ENCODE results near the gene BBIP1. TPM values are rescaled to one million over a fixed set of nuclear protein-coding genes. Genes with fewer than 3 reads are reported as not detected.

BBIP1 gene
- total RNA-seq, 4 donors from 2014 or later, result 9.8 to 32.2 (median 14.5) TPM

- Histone ChIP-seq H3K36me3 (no peaks in the 10 kb centered on the region), H3K9me3 (no peaks in the 10 kb centered on the region), H3K27me3 (no peaks in the 10 kb centered on the region), H3K4me1 (peaks cover 31 to 51% (median 40%) of the 10 kb centered on the region in 4 donors), H3K4me3 (peak overlapping the region in 1 of 4 donors; percentile 15), H3K27ac (peak overlapping the region; percentile 83 to 98 (median 92))
- TF ChIP-seq POLR2A (IDR thresholded peaks at IDR 0.05) (peak; percentile 66 to 73), CTCF (IDR thresholded peaks at IDR 0.05) (peak in 3 of 6 experiments; percentile 51 to 57 (median 54))
- DNase-seq, result peak in 2 of 3 donors; percentile 83 to 88
Measured at GRCh38 chr10:110857265-110858171, 61.5 kb downstream of the BBIP1 start.

- Histone ChIP-seq H3K4me1 (peaks cover 13 to 18% (median 15%) of the 10 kb centered on the region in 4 donors), H3K27ac (peak overlapping the region in 2 of 4 donors; percentile 15 to 90), H3K4me3 (no peak overlapping the region), H3K27me3 (no peaks in the 10 kb centered on the region), H3K36me3 (no peaks in the 10 kb centered on the region), H3K9me3 (no peaks in the 10 kb centered on the region)
- no peak for DNase-seq
- TF ChIP-seq CTCF (IDR thresholded peaks at IDR 0.05) (no peak), POLR2A (IDR thresholded peaks at IDR 0.05) (no peak)
Measured at GRCh38 chr10:110853921-110854605, 64.9 kb downstream of the BBIP1 start.

- Histone ChIP-seq H3K27ac (peak overlapping the region in 3 of 4 donors; percentile 41 to 90 (median 78)), H3K36me3 (no peaks in the 10 kb centered on the region), H3K9me3 (no peaks in the 10 kb centered on the region), H3K4me1 (peaks cover 8 to 14% (median 10%) of the 10 kb centered on the region in 4 donors), H3K27me3 (no peaks in the 10 kb centered on the region), H3K4me3 (no peak overlapping the region)
- no peak for TF ChIP-seq POLR2A (IDR thresholded peaks at IDR 0.05)
- TF ChIP-seq CTCF (IDR thresholded peaks at IDR 0.05), result no peak
- DNase-seq, result peak in 1 of 3 donors; percentile 10
Measured at GRCh38 chr10:110852947-110853346, 66.0 kb downstream of the BBIP1 start.

- H3K36me3 ChIP-seq, result no peaks in the 10 kb centered on the region
- peak; percentile 14 to 87 (median 78) for DNase-seq
- no peaks in the 10 kb centered on the region for H3K9me3 ChIP-seq
- TF ChIP-seq POLR2A (IDR thresholded peaks at IDR 0.05), result peak in 1 of 2 donors; percentile 65
- TF ChIP-seq CTCF (IDR thresholded peaks at IDR 0.05), result peak in 2 of 6 experiments; percentile 3 to 15
- H3K27ac ChIP-seq, result peak overlapping the region in 3 of 4 donors; percentile 41 to 90 (median 78)
- H3K4me3 ChIP-seq, result no peak overlapping the region
- peaks cover 2 to 12% (median 6%) of the 10 kb centered on the region in 4 donors for H3K4me1 ChIP-seq
- no peaks in the 10 kb centered on the region for H3K27me3 ChIP-seq
Measured at GRCh38 chr10:110852255-110852896, 66.6 kb downstream of the BBIP1 start.

GRCh38 chr10:110851020-110851612 lies 67.9 kb downstream of the BBIP1 start:
- Histone ChIP-seq H3K4me3 (no peak overlapping the region), H3K4me1 (peaks cover 0 to 24% (median 7%) of the 10 kb centered on the region in 4 donors), H3K27ac (peak overlapping the region in 1 of 4 donors; percentile 78), H3K9me3 (no peaks in the 10 kb centered on the region), H3K36me3 (no peaks in the 10 kb centered on the region), H3K27me3 (no peaks in the 10 kb centered on the region)
- peak in 2 of 3 donors; percentile 26 to 55 for DNase-seq
- TF ChIP-seq CTCF (IDR thresholded peaks at IDR 0.05), result no peak
- no peak for TF ChIP-seq POLR2A (IDR thresholded peaks at IDR 0.05)
